ENCODE data around the gene C19orf81. TPM values are rescaled to one million over a fixed set of nuclear protein-coding genes. Genes with fewer than 3 reads are reported as not detected.

Gene C19orf81
- total and polyA plus RNA-seq, 2 of the 8 experiments (the other 6 are each of a cell fraction or from before 2014, with no cell fraction given) = 11.7 to 13.0 TPM

- TF ChIP-seq CHD7 (IDR thresholded peaks at IDR 0.05; ENCODE audit: insufficient replicate concordance, low read length) = no peak
- no peak for TF ChIP-seq ATF2 (IDR thresholded peaks at IDR 0.05; ENCODE audit: low read length)
- TF ChIP-seq POU5F1 (IDR thresholded peaks at IDR 0.05; ENCODE audit: low read depth, low read length) = no peak
- no peak for TF ChIP-seq EP300 (IDR thresholded peaks at IDR 0.05; ENCODE audit: borderline replicate concordance in 1 of 2, low read depth in 2 of 2, low read length in 2 of 2)
- TF ChIP-seq RNF2 (IDR thresholded peaks at IDR 0.05; ENCODE audit: borderline replicate concordance, low read depth, low read length, missing control alignments, poor library complexity, severe bottlenecking) = no peak
- no peak for TF ChIP-seq SUZ12 (IDR thresholded peaks at IDR 0.05; ENCODE audit: low read length)
Observed at GRCh38 chr19:50661023-50661422, 11.8 kb downstream of the C19orf81 start (continued).
